ENCODE measurements around the gene ABCB11.

DNA sequence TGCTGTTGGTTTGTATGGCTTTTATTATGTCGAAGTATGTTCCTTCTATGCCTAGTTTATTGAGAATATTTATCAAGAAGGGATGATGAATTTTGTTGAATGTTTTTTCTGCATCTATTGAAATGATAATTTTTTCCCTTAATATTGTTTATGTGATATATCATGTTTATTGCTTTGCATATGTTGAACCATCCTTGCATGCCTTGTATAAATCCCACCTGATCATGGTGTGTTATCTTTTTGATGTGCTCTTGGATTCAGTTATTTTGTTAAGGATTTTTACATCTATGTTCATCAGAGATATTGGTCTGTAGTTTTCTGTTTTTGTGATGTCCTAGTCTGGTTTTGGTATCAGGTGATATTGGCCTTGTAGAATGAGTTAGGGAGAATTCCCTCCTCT lies 79.3 kb downstream of the ABCB11 start:
- TF ChIP-seq, protein P1, sequence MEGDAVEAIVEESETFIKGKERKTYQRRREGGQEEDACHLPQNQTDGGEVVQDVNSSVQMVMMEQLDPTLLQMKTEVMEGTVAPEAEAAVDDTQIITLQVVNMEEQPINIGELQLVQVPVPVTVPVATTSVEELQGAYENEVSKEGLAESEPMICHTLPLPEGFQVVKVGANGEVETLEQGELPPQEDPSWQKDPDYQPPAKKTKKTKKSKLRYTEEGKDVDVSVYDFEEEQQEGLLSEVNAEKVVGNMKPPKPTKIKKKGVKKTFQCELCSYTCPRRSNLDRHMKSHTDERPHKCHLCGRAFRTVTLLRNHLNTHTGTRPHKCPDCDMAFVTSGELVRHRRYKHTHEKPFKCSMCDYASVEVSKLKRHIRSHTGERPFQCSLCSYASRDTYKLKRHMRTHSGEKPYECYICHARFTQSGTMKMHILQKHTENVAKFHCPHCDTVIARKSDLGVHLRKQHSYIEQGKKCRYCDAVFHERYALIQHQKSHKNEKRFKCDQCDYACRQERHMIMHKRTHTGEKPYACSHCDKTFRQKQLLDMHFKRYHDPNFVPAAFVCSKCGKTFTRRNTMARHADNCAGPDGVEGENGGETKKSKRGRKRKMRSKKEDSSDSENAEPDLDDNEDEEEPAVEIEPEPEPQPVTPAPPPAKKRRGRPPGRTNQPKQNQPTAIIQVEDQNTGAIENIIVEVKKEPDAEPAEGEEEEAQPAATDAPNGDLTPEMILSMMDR (IDR thresholded peaks at IDR 0.05 in 8 of 11, conservative IDR thresholded peaks at IDR 0.05 in 3 of 11) = no peak
- no peak for TF ChIP-seq POLR2A (IDR thresholded peaks at IDR 0.05)

Data from spleen (tissue), 7 donors.